Stimulated activated CD8-positive, alpha-beta memory T cell treated with anti-CD3 and anti-CD28 coated beads, Interleukin-4, amount 100 ng/mL, for 1 hour (primary cell): ENCODE results near the gene SCAF1.

Experiments
- DNase-seq, 2 donors: peaks; one replicate each; pipeline ENCODE4 v3.0.0-alpha.2; 2020; ENCODE audit warnings: low read depth in 2 of 2, low spot score in 1 of 2

The SCAF1 gene

DNA sequence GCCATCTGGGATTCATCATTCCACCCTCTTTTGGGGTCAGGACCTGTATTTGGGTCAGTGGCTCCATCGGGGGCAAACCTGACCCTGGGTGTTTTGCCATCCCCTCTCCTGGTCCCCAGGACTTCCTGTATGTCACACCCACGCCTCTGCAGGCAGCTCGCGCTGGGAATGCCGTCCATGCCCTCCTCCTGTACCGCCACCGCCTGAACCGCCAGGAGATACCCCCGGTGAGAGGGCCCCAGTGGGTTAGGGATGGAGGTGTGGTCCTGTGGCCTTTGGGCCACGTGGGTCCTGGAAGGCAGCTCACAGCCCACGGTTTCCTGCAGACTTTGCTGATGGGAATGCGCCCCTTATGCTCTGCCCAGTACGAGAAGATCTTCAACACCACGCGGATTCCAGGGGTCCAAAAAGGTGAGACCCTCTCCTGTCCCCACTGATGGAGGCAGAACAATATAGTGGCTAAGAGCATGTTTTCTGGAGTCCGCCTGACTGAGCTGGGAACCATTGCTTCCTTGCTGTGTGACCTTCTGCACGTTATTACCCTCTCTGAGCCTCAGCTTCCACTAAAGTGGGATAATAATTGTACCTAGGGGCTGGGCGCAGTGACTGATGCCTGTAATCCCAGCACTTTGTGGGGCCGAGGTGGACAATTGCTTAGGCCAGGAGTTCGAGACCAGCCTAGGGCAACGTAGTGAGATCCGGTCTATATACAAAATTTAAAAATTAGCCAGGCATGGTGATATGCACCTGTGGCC is 63.1 kb downstream of the SCAF1 start:
- no peak for DNase-seq

DNA sequence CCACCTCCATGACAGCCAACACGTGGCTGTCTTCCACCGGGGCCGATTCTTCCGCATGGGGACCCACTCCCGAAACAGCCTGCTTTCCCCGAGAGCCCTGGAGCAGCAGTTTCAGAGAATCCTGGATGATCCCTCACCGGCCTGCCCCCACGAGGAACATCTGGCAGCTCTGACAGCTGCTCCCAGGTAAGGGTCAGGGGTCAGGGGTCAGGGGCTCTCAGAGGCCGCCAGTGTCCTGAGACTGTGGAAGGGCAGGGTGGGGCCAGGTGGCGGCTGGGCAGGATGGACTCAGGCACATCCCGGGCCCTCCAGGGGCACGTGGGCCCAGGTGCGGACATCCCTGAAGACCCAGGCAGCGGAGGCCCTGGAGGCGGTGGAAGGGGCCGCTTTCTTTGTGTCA is 63.9 kb downstream of the SCAF1 start:
- no peak for DNase-seq
